ENCODE data around the gene SMG1. TPM values are rescaled to one million over a fixed set of nuclear protein-coding genes. Genes with fewer than 3 reads are reported as not detected.
A peak's percentile ranks its signal among the peaks of the same experiment; 100 is the strongest.

The SMG1 gene
- total and polyA plus RNA-seq, 2 of the 13 experiments (the other 11 are each of a cell fraction or from before 2014, with no cell fraction given), result 48.7 to 53.7 TPM

- TF ChIP-seq ZNF460 (CRISPR knock-in tag; IDR thresholded peaks at IDR 0.05; ENCODE audit: borderline replicate concordance) (peak; percentile 65; the same call in 1 of the 2 replicates), MLX (CRISPR knock-in tag; IDR thresholded peaks at IDR 0.05) (no peak), ZGPAT (CRISPR knock-in tag; IDR thresholded peaks at IDR 0.05) (no peak), MAFF (IDR thresholded peaks at IDR 0.05; ENCODE audit: low read depth, low read length) (peak; percentile 67), TEAD3 (CRISPR knock-in tag; optimal IDR thresholded peaks at IDR 0.05; ENCODE audit: borderline replicate concordance) (peak; percentile 43)
Measured at GRCh38 chr16:18950469-18951185, 24.4 kb upstream of the SMG1 start (continued).

GRCh38 chr16:18948372-18949020 lies 22.3 kb upstream of the SMG1 start:
- ATAC-seq (no peak), DNase-seq (ENCODE audit: low spot score) (no peak), FAIRE-seq (no peak)
- Histone ChIP-seq H3K79me2 (ENCODE audit: insufficient read depth, low read length) (no peaks in the 10 kb centered on the region), H3K4me3 (replicated peaks in 1 of 3; ENCODE audit: insufficient read depth in 1 of 3, low read depth in 2 of 3, low read length in 3 of 3) (no peak overlapping the region), H3K27ac (ENCODE audit: extremely low read length, insufficient read depth, low read length) (no peak overlapping the region), H2AFZ (ENCODE audit: low read length) (no peak overlapping the region), H3K9ac (ENCODE audit: insufficient read depth, low read depth, low read length) (no peak overlapping the region), H4K20me1 (ENCODE audit: insufficient read depth, low read length) (no peaks in the 10 kb centered on the region), H3K9me3 (ENCODE audit: low read length) (no peaks in the 10 kb centered on the region), H3K4me1 (ENCODE audit: insufficient read depth, low read length) (peaks cover 22% of the 10 kb centered on the region), H3K36me3 (replicated peaks in 1 of 2; ENCODE audit: control insufficient read depth in 1 of 2, insufficient read depth in 2 of 2, low read length in 2 of 2) (no peaks in the 10 kb centered on the region), H3K4me2 (ENCODE audit: low read depth, low read length) (no peak overlapping the region), H3K27me3 (ENCODE audit: control insufficient read depth in 1 of 2, insufficient read depth in 2 of 2, low read length in 2 of 2) (no peaks in the 10 kb centered on the region; a peak in 3 of 5 replicates)
- intact Hi-C loops (cut with micrococcal nuclease; ENCODE audit: unreplicated experiment) (no loop called here), in situ Hi-C loops (cut with HindIII; ENCODE audit: extremely low pct_ligation_motif_present, low pct_unique_long_range_greater_than_20kb) (no loop called here)
- POLR2A ChIA-PET, result interaction anchor here (0.9 kb wide), 1 partner anchor 10 kb away, joined by 3 read pairs; no protein-coding TSS in a partner anchor
- CTCF ChIA-PET (ENCODE audit: low intra/inter-chr PET ratio, low total read pairs), result no interaction called here
- 60% methylated on average over 9 of the region's 9 CpGs for WGBS (ENCODE audit: low lambda C conversion rate)
- BruUV-seq (replicated peaks), result no TSS peak
- TF ChIP-seq XRCC5 (optimal IDR thresholded peaks at IDR 0.05; ENCODE audit: low read length) (no peak), ZNF576 (CRISPR knock-in tag; IDR thresholded peaks at IDR 0.05) (no peak), ZNF75D (CRISPR knock-in tag; IDR thresholded peaks at IDR 0.05; ENCODE audit: borderline replicate concordance) (0 out of 2 replicates have a peak, but pooled peaks have one; percentile 30), ZNF770 (CRISPR knock-in tag; IDR thresholded peaks at IDR 0.05) (peak; percentile 35; the same call in 1 of the 2 replicates), ZBTB8A (CRISPR knock-in tag; IDR thresholded peaks at IDR 0.05; ENCODE audit: borderline replicate concordance, low read depth) (no peak), MTERF4 (CRISPR knock-in tag; IDR thresholded peaks at IDR 0.05) (no peak), ARNT2 (CRISPR knock-in tag; IDR thresholded peaks at IDR 0.05; ENCODE audit: low read depth) (no peak), MTA3 (CRISPR knock-in tag; IDR thresholded peaks at IDR 0.05) (no peak), IRF1 (CRISPR knock-in tag; IDR thresholded peaks at IDR 0.05; ENCODE audit: low read depth) (no peak), ADNP (CRISPR knock-in tag; IDR thresholded peaks at IDR 0.05) (no peak)
